GM12878 (cell line): ENCODE data around the gene USH2A. TPM values are rescaled to one million over a fixed set of nuclear protein-coding genes. Genes with fewer than 3 reads are reported as not detected.

ENCODE experiments used
- ATAC-seq: fragments of 200-7000 bp; cut with Tn5 transposase; 3 replicates; pipeline ENCODE4 v1.9.1; 2020; ENCODE audit warnings: mild to moderate bottlenecking, moderate library complexity
- BruUV-seq: library from RNA; stranded (reverse); fragments of 400-500 nt; replicated peaks from 2 replicates; lab custom pipeline; 2021; lab: Mats Ljungman, UMichigan
- CTCF ChIA-PET: fragments of 300-600 bp; sonication (Branson Sonifier 250); formaldehyde crosslinking; extraction: SDS; loops from one replicate; lab custom pipeline; 2021; ENCODE audit warnings: inconsistent platforms; lab: Yijun Ruan, JAX
- POLR2A ChIA-PET: fragments of 350-600 bp; formaldehyde crosslinking; extraction: SDS; loops from one replicate; lab custom pipeline; 2021; ENCODE audit warnings: inconsistent platforms; lab: Charles Lee
- RAD21 ChIA-PET: fragments of 300-600 bp; sonication (Branson Sonifier 250); formaldehyde crosslinking; loops from one replicate; lab custom pipeline; 2023; ENCODE audit warnings: antibody characterized with exemption; ENCODE audit not compliant: unreplicated experiment; lab: Charles Lee
- SMC1A ChIA-PET: fragments of 300-600 bp; sonication (Branson Sonifier 250); formaldehyde crosslinking; loops from one replicate; lab custom pipeline; 2023; ENCODE audit not compliant: unreplicated experiment, uncharacterized antibody; lab: Charles Lee
- DNase-seq: peaks from one replicate; pipeline ENCODE4 v3.0.0-alpha.2; 2011; ENCODE audit warnings: low read depth, low spot score
- FAIRE-seq: peaks from 3 replicates; lab custom pipeline; 2011; peaks lifted over from hg19 to GRCh38; lab: Jason Lieb, UNC
- H2AFZ ChIP-seq: 2 replicates; pipeline ENCODE4 v1.6.0; 2011; ENCODE audit warnings: low read depth, low read length, control low read depth; ENCODE audit not compliant: control insufficient read depth
- H3K27ac ChIP-seq: 2 replicates; pipeline ENCODE4 v1.5.1; 2011; ENCODE audit warnings: control low read depth; ENCODE audit not compliant: control insufficient read depth, insufficient read depth
- H3K27me3 ChIP-seq, 2 experiments: replicated peaks in 1 of 2; 2 replicates each; pipeline versions ENCODE4 v1.6.0 to v1.6.1; 2011; ENCODE audit warnings: low read length in 1 of 2; ENCODE audit not compliant: control insufficient read depth in 2 of 2, insufficient read depth in 2 of 2
- H3K36me3 ChIP-seq, 2 experiments: 2 replicates each; pipeline ENCODE4 v1.5.1; 2011; ENCODE audit warnings: low read length in 1 of 2; ENCODE audit not compliant: control insufficient read depth in 2 of 2, insufficient read depth in 2 of 2
- H3K4me1 ChIP-seq: 2 replicates; pipeline ENCODE4 v1.6.1; 2011; ENCODE audit warnings: mild to moderate bottlenecking, low read length, moderate library complexity, mixed read lengths; ENCODE audit not compliant: control insufficient read depth, insufficient read depth
- H3K4me2 ChIP-seq: 2 replicates; pipeline ENCODE4 v1.6.0; 2011; ENCODE audit warnings: control low read depth; ENCODE audit not compliant: control insufficient read depth, insufficient read depth
- H3K4me3 ChIP-seq: fragments of 200-600 bp; sonication (generic); 2 replicates; pipeline ENCODE4 v1.5.1; 2016
- H3K79me2 ChIP-seq: 2 replicates; pipeline ENCODE4 v1.6.0; 2011; ENCODE audit warnings: low read length; ENCODE audit not compliant: control insufficient read depth, insufficient read depth
- H3K9ac ChIP-seq: 2 replicates; pipeline ENCODE4 v1.8.0; 2011; ENCODE audit warnings: low read length, control low read depth, mixed read lengths; ENCODE audit not compliant: control insufficient read depth, insufficient read depth
- H3K9me3 ChIP-seq: replicated peaks from 3 replicates; pipeline ENCODE4 v1.5.1; 2011; ENCODE audit warnings: mild to moderate bottlenecking, low read length; ENCODE audit not compliant: control insufficient read depth, insufficient read depth
- H4K20me1 ChIP-seq: 2 replicates; pipeline ENCODE4 v1.6.0; 2011; ENCODE audit not compliant: control insufficient read depth, insufficient read depth
- CEBPZ ChIP-seq: fragments of 150-350 bp; IDR thresholded peaks from 2 replicates; pipeline ENCODE4 v1.6.1; 2016; ENCODE audit warnings: low read depth, low read length
- CHD2 ChIP-seq: IDR thresholded peaks from 2 replicates; pipeline ENCODE4 v1.6.1; 2011; ENCODE audit warnings: low read depth, low read length, improper control_type of control experiment, borderline replicate concordance
- IRF5 ChIP-seq: fragments of 450-650 bp; IDR thresholded peaks from 2 replicates; pipeline ENCODE4 v1.6.1; 2017; ENCODE audit warnings: borderline replicate concordance
- LARP7 ChIP-seq: fragments of 450-650 bp; IDR thresholded peaks from 2 replicates; pipeline ENCODE4 v1.6.1; 2017; ENCODE audit warnings: mild to moderate bottlenecking
- NFYB ChIP-seq: IDR thresholded peaks from 2 replicates; pipeline ENCODE4 v1.6.1; 2011; ENCODE audit warnings: low read depth, mild to moderate bottlenecking, low read length, improper control_type of control experiment, moderate library complexity; ENCODE audit not compliant: insufficient read depth
- NR2F1 ChIP-seq: fragments of 450-650 bp; conservative IDR thresholded peaks from 2 replicates; pipeline ENCODE4 v1.6.1; 2017; ENCODE audit warnings: mild to moderate bottlenecking
- PBX3 ChIP-seq: IDR thresholded peaks from 2 replicates; pipeline ENCODE4 v1.6.1; 2011; ENCODE audit warnings: mild to moderate bottlenecking, low read depth, low read length, moderate library complexity; ENCODE audit not compliant: insufficient replicate concordance
- REST ChIP-seq: IDR thresholded peaks from 2 replicates; pipeline ENCODE4 v1.6.1; 2012; ENCODE audit warnings: mild to moderate bottlenecking, low read depth, low read length
- SPI1 ChIP-seq: IDR thresholded peaks from 2 replicates; pipeline ENCODE4 v1.6.1; 2011; ENCODE audit warnings: low read depth, mild to moderate bottlenecking, low read length, moderate library complexity, borderline replicate concordance; ENCODE audit not compliant: insufficient read depth
- ZNF384 ChIP-seq: IDR thresholded peaks from 2 replicates; pipeline ENCODE4 v1.6.1; 2012; ENCODE audit warnings: low read depth, mild to moderate bottlenecking, low read length, improper control_type of control experiment, borderline replicate concordance
- WGBS: methylation state at CpG from one replicate; pipeline ENCODE4 v1.1.6; 2016; ENCODE audit warnings: low lambda C conversion rate; ENCODE audit not compliant: insufficient replicate concordance, insufficient coverage; ENCODE audit errors: missing lambda C conversion rate; 5-methylcytosine and 5-hydroxymethylcytosine counted together
- in situ Hi-C: fragments of 300-500 bp; cut with MboI; formaldehyde crosslinking; loops from 9 replicates; pipeline ENCODE4 v1.14.3; 2018; ENCODE audit warnings: mixed read lengths
- intact Hi-C: fragments of 100-400 bp; cut with micrococcal nuclease; formaldehyde crosslinking; loops from one replicate; pipeline ENCODE4 v1.14.2; 2022; ENCODE audit not compliant: unreplicated experiment
- polyA plus RNA-seq, 11 experiments: library from polyadenylated mRNA; depleted of rRNA in 4 of 11; unstranded in 6 of 11; stranded (reverse) in 5 of 11; fragments of >200 nt; fragmentation: Nextera tagmentation in 4 of 11; fragmentation: Illumina TruSeq in 1 of 11; extraction: Ambion mirVana in 4 of 11; extraction: Trizol in 1 of 11; gene quantifications; 1 replicate in 1 of 11; 2 replicates in 10 of 11; pipeline versions ENCODE4 v1.2.1 to v1.2.3, GENCODE V29; 2011 to 2016; ENCODE audit warnings: inconsistent platforms in 2 of 11, missing spikeins in 2 of 11, low read depth in 1 of 11
- total RNA-seq, 4 experiments: library from RNA; depleted of rRNA in 3 of 4; stranded (reverse); fragments of >200 nt in 3 of 4; fragmentation: Illumina TruSeq in 1 of 4; extraction: Trizol in 1 of 4; gene quantifications; 2 replicates each; pipeline versions ENCODE4 v1.2.1 to v1.2.3, GENCODE V29; 2013 to 2021

The USH2A gene
- total and polyA plus RNA-seq, 10 of the 15 experiments (the other 5 are each of a cell fraction or from before 2014, with no cell fraction given) = under 0.01 to 0.20 (median 0.01) TPM; not detected in 2

- DNase-seq = no peak
- POLR2A ChIA-PET = no interaction called here
- 62% methylated on average over 6 of the region's 6 CpGs for WGBS
- Histone ChIP-seq H3K9me3 (no peaks in the 10 kb centered on the region), H3K4me1 (no peaks in the 10 kb centered on the region), H2AFZ (no peak overlapping the region), H3K36me3 (no peaks in the 10 kb centered on the region), H3K79me2 (no peaks in the 10 kb centered on the region), H3K27me3 (no peaks in the 10 kb centered on the region), H4K20me1 (no peaks in the 10 kb centered on the region)
- CTCF ChIA-PET = no interaction called here
- SMC1A ChIA-PET = interaction anchor here (0.5 kb wide), 1 partner anchor 350 kb away, joined by 3 read pairs; no protein-coding TSS in a partner anchor
- FAIRE-seq = no peak
- no peak for TF ChIP-seq NFYB
- TF ChIP-seq ZNF384 = no peak
- no peak for TF ChIP-seq PBX3
- no peak for TF ChIP-seq CEBPZ
- TF ChIP-seq REST = no peak
- TF ChIP-seq CHD2 = no peak
- no peak for TF ChIP-seq IRF5
- no peak for TF ChIP-seq SPI1
- no peak for TF ChIP-seq NR2F1
- no peak for TF ChIP-seq LARP7
- TF ChIP-seq, all 136 proteins: peak for 0
- in situ Hi-C loops = no loop called here
- H3K4me3 ChIP-seq = no peak overlapping the region
- RAD21 ChIA-PET = no interaction called here
- intact Hi-C loops = no loop called here
- H3K27ac ChIP-seq = no peak overlapping the region
- no peak overlapping the region for H3K4me2 ChIP-seq
- no peak overlapping the region for H3K9ac ChIP-seq
- ATAC-seq = no peak
- BruUV-seq = no TSS peak
Measured at GRCh38 chr1:215794156-215794555, 629.1 kb downstream of the USH2A start.
